Keratinocyte (primary cell): Measurements from ENCODE around the gene SPEF1. TPM values are rescaled to one million over a fixed set of nuclear protein-coding genes. Genes with fewer than 3 reads are reported as not detected.

ENCODE experiments used
- DNase-seq: peaks from one replicate; pipeline ENCODE4 v3.0.0-alpha.2; 2011; ENCODE audit warnings: low read depth, missing footprints, low spot score
- FAIRE-seq: peaks from 2 replicates; lab custom pipeline; 2011; peaks lifted over from hg19 to GRCh38; lab: Jason Lieb, UNC
- H2AFZ ChIP-seq: 2 replicates; pipeline ENCODE4 v1.6.0; 2012; ENCODE audit warnings: low read length, control low read depth, inconsistent platforms; ENCODE audit not compliant: control insufficient read depth
- H3K27ac ChIP-seq: 2 replicates; pipeline ENCODE4 v1.5.1; 2011; ENCODE audit warnings: low read length; ENCODE audit not compliant: control insufficient read depth, insufficient read depth
- H3K27me3 ChIP-seq: 3 replicates; pipeline ENCODE4 v1.6.0; 2011; ENCODE audit warnings: low read length; ENCODE audit not compliant: control insufficient read depth, insufficient read depth; ENCODE audit errors: extremely low read depth
- H3K36me3 ChIP-seq, 2 experiments: 2 replicates in 1 of 2; 3 replicates in 1 of 2; pipeline ENCODE4 v1.5.1; 2011; ENCODE audit warnings: low read length in 2 of 2, mild to moderate bottlenecking in 1 of 2; ENCODE audit not compliant: control insufficient read depth in 2 of 2, insufficient read depth in 2 of 2; ENCODE audit errors: extremely low read depth in 1 of 2
- H3K4me1 ChIP-seq: 3 replicates; pipeline ENCODE4 v1.5.1; 2011; ENCODE audit warnings: low read length; ENCODE audit not compliant: control insufficient read depth, insufficient read depth; ENCODE audit errors: extremely low read depth
- H3K4me2 ChIP-seq: 3 replicates; pipeline ENCODE4 v1.6.0; 2011; ENCODE audit warnings: low read depth, low read length; ENCODE audit not compliant: control insufficient read depth, insufficient read depth; ENCODE audit errors: extremely low read depth
- H3K4me3 ChIP-seq, 3 experiments: fragments of 200-600 bp in 1 of 3; sonication (generic) in 1 of 3; 2 replicates in 2 of 3; 3 replicates in 1 of 3; pipeline ENCODE4 v1.5.1; 2011 to 2016; ENCODE audit warnings: low read length in 3 of 3, mild to moderate bottlenecking in 3 of 3, control low read depth in 2 of 3, inconsistent platforms in 1 of 3, low read depth in 1 of 3, mixed read lengths in 1 of 3, mixed run types in 1 of 3, moderate library complexity in 1 of 3; ENCODE audit not compliant: control insufficient read depth in 2 of 3, insufficient read depth in 2 of 3; ENCODE audit errors: extremely low read depth in 1 of 3
- H3K79me2 ChIP-seq: 2 replicates; pipeline ENCODE4 v1.6.0; 2012; ENCODE audit warnings: low read length; ENCODE audit not compliant: control insufficient read depth, insufficient read depth
- H3K9ac ChIP-seq: 3 replicates; pipeline ENCODE4 v1.6.0; 2011; ENCODE audit warnings: low read length; ENCODE audit not compliant: control insufficient read depth, insufficient read depth; ENCODE audit errors: extremely low read depth
- H3K9me1 ChIP-seq: 3 replicates; pipeline ENCODE4 v1.6.0; 2011; ENCODE audit warnings: low read length; ENCODE audit not compliant: control insufficient read depth, insufficient read depth; ENCODE audit errors: extremely low read depth
- H3K9me3 ChIP-seq: 2 replicates; pipeline ENCODE4 v1.5.1; 2012; ENCODE audit warnings: low read depth, low read length; ENCODE audit not compliant: control insufficient read depth
- H4K20me1 ChIP-seq: 3 replicates; pipeline ENCODE4 v1.6.0; 2011; ENCODE audit warnings: low read length; ENCODE audit not compliant: control insufficient read depth, insufficient read depth; ENCODE audit errors: extremely low read depth
- EZH2 ChIP-seq: IDR thresholded peaks from one replicate; pipeline ENCODE4 v1.6.1; 2012; ENCODE audit warnings: inconsistent platforms, mild to moderate bottlenecking, low read length, moderate library complexity
- dilution Hi-C: fragments of 300-500 bp; cut with MboI; formaldehyde crosslinking; loops from one replicate; pipeline ENCODE4 v1.7.0; 2020; ENCODE audit warnings: low sequenced_read_pairs; ENCODE audit not compliant: extremely low pct_ligation_motif_present
- polyA plus RNA-seq, 5 experiments: library from polyadenylated mRNA; depleted of rRNA in 3 of 5; stranded (reverse) in 3 of 5; stranded (forward) in 1 of 5; unstranded in 1 of 5; fragments of >200 nt; gene quantifications; 1 replicate in 1 of 5; 2 replicates in 3 of 5; 3 replicates in 1 of 5; pipeline versions ENCODE4 v1.2.1 to v1.2.3, GENCODE V29; 2011 to 2012; ENCODE audit warnings: missing spikeins in 2 of 5, low read depth in 1 of 5, low replicate concordance in 1 of 5
- TF ChIP-seq, protein P1 (sequence below), 3 experiments: IDR thresholded peaks in 1 of 3; conservative IDR thresholded peaks in 1 of 3; optimal IDR thresholded peaks in 1 of 3; 2 replicates in 2 of 3; 3 replicates in 1 of 3; pipeline versions ENCODE3 to v1.5.1; 2011; ENCODE audit warnings: low read length in 3 of 3, mild to moderate bottlenecking in 3 of 3, moderate library complexity in 2 of 3, control low read depth in 1 of 3, inconsistent platforms in 1 of 3; ENCODE audit not compliant: insufficient read depth in 2 of 3; ENCODE audit errors: extremely low read depth in 1 of 3

SPEF1 gene
- polyA plus RNA-seq, 1 donor (not counting 4 experiments of a cell fraction or from before 2014, with no cell fraction given) = 0.07 TPM

DNA sequence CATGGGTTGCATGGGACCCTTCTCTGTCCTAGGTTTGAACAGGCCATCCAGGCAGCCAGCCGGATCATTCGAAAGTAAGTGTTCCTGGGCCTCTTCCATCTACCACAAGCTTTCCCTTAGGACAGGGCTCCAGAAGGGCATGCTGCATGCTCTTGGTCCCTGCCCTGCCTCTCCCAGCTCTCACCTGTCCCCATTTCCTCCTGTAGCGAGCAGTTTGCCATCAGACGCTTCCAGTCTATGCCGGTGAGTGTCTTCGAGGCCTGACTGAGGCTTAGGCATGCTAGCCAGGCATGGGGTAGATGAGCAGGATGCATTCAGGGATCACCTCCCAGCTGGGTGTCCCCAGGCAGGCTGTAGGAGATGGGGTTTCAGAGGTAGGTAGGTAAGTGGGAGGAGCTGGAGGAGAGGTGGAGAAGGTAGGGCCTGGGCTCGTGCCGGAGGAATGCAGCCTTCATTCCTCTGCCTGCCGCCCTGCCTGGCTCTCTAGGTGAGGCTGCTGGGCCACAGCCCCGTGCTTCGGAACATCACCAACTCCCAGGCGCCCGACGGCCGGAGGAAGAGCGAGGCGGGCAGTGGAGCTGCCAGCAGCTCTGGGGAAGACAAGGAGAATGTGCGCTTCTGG lies 19.1 kb upstream of the SPEF1 start:
- TF ChIP-seq, protein P1, sequence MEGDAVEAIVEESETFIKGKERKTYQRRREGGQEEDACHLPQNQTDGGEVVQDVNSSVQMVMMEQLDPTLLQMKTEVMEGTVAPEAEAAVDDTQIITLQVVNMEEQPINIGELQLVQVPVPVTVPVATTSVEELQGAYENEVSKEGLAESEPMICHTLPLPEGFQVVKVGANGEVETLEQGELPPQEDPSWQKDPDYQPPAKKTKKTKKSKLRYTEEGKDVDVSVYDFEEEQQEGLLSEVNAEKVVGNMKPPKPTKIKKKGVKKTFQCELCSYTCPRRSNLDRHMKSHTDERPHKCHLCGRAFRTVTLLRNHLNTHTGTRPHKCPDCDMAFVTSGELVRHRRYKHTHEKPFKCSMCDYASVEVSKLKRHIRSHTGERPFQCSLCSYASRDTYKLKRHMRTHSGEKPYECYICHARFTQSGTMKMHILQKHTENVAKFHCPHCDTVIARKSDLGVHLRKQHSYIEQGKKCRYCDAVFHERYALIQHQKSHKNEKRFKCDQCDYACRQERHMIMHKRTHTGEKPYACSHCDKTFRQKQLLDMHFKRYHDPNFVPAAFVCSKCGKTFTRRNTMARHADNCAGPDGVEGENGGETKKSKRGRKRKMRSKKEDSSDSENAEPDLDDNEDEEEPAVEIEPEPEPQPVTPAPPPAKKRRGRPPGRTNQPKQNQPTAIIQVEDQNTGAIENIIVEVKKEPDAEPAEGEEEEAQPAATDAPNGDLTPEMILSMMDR (optimal IDR thresholded peaks at IDR 0.05 in 1 of 3, IDR thresholded peaks at IDR 0.05 in 1 of 3, conservative IDR thresholded peaks at IDR 0.05 in 1 of 3; ENCODE audit: extremely low read depth in 1 of 3, insufficient read depth in 2 of 3, low read length in 3 of 3) = no peak
- no peak for TF ChIP-seq EZH2
- DNase-seq = no peak
- Histone ChIP-seq H3K4me3 (no peak overlapping the region), H3K9ac (peak overlapping the region; percentile 44), H3K27ac (no peak overlapping the region), H3K79me2 (peaks cover 32% of the 10 kb centered on the region), H3K4me2 (peak overlapping the region; percentile 2), H3K36me3 (peaks cover 33 to 65% of the 10 kb centered on the region in 2 experiments), H4K20me1 (no peaks in the 10 kb centered on the region), H3K9me3 (no peaks in the 10 kb centered on the region), H3K27me3 (no peaks in the 10 kb centered on the region), H3K9me1 (no peaks in the 10 kb centered on the region), H2AFZ (no peak overlapping the region), H3K4me1 (peaks cover 74% of the 10 kb centered on the region)
- peak; percentile 29 for FAIRE-seq
- dilution Hi-C loops = no loop called here

GRCh38 chr20:3798908-3799248 lies 17.6 kb upstream of the SPEF1 start:
- Histone ChIP-seq H3K4me3 (no peak overlapping the region), H3K4me2 (peak overlapping the region; percentile 3), H3K9me3 (no peaks in the 10 kb centered on the region), H3K27ac (no peak overlapping the region), H2AFZ (no peak overlapping the region), H3K9ac (no peak overlapping the region), H3K36me3 (peaks cover 33 to 57% of the 10 kb centered on the region in 2 experiments), H3K27me3 (no peaks in the 10 kb centered on the region), H3K79me2 (peaks cover 32% of the 10 kb centered on the region), H3K4me1 (peaks cover 62% of the 10 kb centered on the region), H4K20me1 (no peaks in the 10 kb centered on the region), H3K9me1 (no peaks in the 10 kb centered on the region)
- DNase-seq = no peak
- FAIRE-seq = no peak
- no peak for TF ChIP-seq EZH2
- TF ChIP-seq, protein P1 (optimal IDR thresholded peaks at IDR 0.05 in 1 of 3, IDR thresholded peaks at IDR 0.05 in 1 of 3, conservative IDR thresholded peaks at IDR 0.05 in 1 of 3; ENCODE audit: extremely low read depth in 1 of 3, insufficient read depth in 2 of 3, low read length in 3 of 3) = no peak
- dilution Hi-C loops = no loop called here
